NCI-H1092 (cell line): Measurements from ENCODE around the gene CRY2.
A peak's percentile ranks its signal among the peaks of the same experiment; 100 is the strongest.
"Not testable (repeated sequence)": the region's sequence is repeated elsewhere in the genome, so short reads cannot be mapped to it uniquely, and the experiment has no call there.

Experiments
- DNase-seq: peaks from one replicate; lab custom pipeline; 2025; lab: John Stamatoyannopoulos, UW

Gene CRY2

DNA sequence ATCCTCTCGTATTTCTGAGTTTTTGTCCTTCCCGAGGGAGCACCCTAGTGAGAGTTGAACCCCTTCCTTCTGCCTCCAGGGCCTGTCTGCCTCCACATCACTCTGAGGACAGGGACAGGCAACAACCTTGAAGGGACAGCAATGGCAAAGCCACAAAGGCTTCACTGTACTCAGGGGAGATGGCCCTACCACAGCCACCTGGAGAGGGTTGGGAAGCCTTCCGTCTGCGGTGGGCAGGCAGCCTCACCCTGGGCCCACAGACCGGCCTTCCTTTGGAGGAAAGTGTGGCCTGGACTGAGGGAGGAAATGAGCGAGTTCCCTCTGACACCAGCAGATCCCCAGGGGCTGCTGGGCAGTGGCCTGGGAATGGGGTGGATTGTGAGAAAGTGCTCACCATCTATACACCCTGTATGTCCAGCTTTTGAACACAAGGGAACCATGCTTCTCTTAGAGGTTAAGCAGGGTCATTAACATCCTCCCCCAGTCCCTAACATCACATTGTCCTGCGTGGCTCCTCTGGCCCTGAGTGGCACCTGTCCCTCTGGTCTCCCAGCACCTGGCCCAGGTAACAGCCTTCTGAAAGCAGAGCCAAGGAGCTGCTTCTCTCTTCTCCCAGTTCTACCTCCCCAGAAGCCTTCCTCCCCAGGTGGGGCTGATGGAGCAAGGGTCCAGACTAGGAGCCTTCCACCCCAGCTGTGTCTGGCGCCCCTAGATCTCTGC is 35.5 kb upstream of the CRY2 start:
- DNase-seq = no peak

DNA sequence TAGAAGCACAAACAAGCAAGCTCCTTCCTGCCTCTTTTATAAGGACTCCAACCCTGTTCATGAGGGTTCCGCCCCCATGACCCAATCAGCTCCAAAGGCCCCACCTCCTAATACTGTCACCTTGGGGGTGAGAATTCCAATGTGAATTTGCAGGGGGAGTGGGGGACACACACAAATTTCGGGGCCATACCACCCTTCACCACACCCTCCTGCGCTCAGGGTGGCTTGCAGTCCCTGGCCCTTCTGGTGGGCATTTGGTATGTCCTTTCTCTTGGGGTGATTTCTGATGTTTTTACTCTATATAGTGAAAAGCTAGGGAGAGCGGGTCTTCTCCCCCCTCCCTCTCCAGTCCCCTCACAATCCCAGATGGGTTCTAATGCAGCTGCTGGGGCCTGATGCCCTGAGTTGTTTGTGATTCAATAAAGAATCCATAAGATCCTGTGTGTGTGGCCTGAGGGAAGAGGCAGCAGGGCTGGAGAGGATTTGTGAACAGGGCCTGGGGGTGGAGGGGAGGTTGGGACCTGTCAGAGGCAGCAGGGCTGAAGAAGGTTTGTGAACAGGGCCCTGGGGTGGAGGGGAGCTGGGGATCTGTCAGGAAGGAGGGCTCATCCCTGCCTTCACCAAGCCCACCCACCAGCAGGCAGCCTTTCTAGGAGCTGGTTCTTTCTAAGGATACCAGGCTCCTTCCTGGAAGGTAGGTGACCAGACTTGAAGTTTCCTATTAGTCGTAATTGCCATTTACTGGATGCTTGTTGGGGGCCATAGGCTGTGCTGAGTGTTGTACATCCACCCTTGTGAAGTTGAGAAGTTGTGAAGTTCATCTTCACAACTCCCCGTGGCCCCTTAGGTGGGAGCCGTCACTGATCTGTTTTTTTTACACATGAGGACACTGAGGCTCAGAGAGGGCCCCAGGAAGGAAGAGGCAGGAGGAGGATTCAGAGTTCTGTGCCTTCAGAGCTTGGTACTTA is 34.4 kb upstream of the CRY2 start:
- no peak for DNase-seq

DNA sequence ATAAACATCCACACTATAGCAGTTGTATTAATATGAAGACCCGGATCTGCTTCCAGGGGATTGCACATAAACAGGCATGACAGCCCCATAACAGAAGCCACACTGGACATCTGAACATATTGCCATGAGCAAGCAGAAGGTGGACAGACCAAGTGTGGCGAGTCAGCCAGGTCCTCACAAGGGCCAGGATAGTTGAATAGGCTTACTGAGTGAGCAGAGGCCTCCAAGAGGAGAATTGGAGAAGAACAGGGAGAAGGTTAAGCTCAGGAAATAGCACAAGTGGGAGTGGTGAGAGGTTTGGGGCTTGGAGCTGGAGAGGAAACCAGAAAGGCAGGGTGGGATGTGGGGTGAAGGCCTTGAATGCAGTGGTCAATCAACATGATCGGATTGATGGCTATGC is 31.5 kb upstream of the CRY2 start:
- no peak for DNase-seq

DNA sequence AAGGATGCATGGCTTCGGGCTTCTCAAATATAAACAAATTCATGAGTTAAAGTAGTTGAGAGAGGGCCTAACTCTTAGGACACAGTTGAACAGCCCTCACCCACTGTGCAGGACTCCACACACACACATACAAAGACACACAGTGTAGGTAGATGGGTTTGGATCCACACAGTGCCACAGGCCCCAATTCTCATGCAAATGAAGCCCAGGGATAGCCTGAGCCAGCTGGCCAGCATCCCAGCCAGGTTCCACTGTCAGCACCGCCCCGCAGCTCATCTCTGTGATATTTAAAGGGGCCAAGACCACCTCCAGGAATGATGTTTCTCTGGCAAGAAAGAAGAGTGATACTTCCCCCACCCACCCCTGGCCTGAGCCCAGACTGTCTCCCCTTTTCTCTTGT is 30.7 kb upstream of the CRY2 start:
- DNase-seq = peak; percentile 34

DNA sequence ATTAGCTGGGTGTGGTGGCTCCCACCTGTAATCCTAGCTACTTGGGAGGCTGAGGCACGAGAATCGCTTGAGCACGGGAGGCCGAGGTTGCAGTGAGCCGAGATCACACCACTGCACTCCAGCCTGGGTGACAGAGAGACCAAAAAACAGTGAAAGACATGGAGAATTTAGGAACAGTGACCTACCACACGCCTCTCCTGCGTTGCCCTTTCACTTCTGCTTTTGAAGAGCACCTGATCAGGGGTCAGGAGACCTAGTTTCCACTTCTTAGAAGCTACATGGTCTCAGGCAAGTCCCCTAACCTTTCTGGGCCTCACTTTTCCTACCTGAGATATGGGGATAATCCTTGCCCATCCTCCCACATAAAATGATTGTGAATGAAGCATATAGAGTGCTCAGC is 30.1 kb upstream of the CRY2 start:
- no peak for DNase-seq

DNA sequence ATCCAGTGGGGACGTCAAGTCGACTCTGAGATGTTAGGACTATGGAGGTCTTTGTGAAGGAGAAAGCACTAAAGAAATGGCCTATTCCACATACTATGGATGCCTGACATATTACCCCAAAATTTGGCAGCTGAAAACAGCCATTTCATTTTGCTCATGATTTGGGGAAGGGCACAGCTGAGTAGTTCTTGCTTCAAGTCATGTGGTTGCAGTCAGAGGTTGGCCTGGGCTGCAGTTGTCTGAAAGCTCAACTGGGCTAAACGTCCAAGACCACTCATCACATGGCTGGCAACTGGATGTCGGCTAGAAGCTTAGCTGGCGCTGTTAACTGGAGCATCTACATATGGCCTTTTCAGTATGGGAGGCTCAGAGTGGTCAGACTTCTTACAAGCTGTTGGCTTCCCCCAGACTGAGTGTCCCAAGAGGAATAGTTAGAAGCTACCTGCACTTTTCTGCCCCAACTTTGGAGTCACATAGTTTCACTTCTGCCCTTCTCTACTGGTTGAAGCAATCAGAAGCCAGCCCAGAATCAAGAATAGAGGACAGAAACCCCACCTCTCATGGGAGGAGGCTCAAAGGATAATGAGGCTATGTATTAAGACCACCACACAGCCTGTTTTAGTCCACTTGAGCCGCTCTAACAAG is 28.2 kb upstream of the CRY2 start:
- DNase-seq = no peak

DNA sequence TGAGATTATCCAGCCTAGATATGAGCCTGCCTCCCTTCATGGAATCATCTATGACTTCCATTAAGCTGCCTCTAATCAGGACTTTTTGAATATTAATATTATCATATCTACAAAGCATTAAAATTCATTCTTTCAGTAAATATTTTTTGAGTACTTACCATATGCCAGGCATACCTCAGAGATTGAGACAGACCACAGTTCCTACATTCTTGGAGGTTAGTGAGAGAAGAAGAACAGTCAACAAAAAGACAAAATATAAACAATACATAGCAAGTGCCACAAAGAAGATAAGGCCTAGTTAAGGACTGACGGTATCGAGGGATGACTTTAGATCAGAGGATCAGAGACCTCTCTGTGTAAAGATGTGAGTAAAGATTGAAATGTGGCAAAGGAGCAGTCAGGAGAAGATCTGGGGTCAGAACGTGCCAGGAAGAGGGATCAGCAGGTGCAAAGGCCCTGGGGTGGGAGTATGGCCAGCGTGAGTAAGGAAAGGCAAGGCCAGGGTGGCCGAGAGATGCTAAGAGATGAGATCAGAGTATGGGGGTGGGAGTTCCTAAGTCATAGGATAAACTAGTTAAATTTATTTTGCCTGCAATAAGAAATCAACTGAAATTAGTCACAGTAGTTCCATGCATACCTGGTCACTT is 26.9 kb upstream of the CRY2 start:
- no peak for DNase-seq

DNA sequence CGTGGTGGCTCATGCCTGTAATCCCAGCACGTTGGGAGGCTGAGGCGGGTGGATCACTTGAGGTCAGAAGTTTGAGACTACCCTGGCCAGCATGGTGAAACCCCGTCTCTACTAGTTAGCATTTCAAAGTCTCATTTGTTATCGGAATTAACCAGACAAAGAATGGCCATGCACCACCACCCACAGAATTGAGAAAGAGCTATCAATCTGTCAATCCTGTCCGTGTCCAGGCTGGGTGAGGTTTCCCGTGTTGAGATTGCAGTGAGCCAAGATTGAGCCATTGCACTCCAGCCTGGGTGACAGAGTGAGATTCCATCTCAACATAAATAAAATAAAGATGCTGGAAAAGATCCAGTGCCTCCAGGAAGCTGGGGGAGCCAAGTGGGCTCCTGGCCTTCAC is 20.8 kb upstream of the CRY2 start:
- DNase-seq = not testable (repeated sequence)

DNA sequence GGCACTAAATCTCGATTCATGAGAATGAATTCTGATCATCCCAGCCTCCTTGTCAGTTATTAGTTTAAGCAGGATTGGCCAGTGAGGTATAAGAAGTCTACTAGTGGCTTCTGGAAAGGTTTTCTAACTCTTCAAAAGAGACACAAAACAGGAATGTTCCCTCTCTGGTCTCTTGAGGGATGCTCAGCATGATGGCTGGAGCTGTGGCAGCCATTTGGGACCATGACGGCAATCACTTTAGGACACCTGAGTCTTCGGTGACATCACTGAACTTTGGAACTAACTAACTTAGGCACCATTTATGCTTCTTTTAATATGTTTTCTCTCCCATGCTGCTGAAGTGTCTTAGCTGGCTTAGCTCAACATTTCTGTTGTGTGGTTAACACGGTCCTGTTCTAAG is 20.2 kb upstream of the CRY2 start:
- no peak for DNase-seq

DNA sequence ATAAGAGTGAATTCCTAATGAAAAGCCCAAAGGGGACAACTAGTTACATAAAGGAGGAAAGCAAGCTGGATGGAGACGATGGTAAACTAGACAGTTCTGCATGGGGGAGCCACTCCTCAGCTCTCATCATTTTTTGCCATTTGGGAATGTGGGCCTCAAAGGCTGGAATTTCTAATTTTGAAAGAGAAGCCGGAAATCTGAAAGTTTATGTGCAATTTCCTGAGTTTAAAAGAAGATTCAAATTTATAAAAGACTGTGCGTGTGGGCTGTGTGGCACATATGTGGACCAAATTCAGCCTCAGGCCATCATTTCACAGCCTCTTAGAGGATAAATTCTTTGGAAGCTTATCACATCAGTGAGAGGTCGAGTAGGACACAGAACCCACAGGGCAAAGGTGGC is 18.3 kb upstream of the CRY2 start:
- DNase-seq = no peak

DNA sequence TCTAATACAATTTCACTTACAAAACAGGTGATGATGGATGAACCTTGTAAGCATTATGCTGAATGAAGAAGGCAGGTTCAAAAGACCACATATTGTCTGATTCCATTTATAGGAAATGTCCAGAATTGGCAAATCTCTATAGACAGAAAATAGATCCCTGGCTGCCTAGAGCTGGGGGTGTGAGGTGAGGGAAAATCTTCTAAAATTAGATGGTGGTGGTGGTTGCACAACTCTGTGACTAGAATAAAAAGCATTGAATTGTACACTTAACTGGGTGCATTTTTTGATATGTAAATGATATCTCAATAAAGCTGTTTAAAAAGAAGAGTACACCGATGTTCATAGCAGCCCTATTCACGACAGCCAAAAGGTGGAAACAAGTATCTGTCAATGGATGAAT is 16.7 kb upstream of the CRY2 start:
- no peak for DNase-seq

DNA sequence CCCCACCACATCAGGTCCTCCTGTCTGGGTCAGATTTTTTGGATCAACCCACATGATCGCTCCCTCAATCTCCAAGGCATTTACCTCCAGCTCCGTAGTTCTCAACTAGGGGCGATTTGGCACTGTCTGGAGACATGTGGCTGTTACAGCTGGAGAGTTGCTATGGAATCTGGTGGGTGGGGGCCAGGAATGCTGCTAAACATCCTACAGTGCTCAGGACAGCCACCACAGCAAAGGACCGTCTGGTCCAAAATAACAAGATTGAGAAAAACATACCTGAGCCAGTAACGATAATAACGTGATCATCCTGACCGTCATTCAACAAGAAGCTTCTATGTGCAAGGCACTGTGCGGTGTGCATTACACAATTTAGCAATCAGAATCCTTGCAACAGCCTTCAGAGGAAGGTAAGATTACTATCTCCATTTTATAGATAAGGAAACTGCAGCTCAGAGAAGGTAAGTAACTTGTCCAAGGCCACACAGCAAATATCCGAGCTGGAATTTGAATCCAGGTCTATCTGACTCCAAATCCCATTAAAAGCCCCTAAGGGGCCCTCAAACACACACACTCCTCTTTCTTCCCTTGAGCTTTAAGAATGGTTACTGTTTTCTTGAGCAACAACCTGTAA is 14.3 kb upstream of the CRY2 start:
- DNase-seq = no peak

DNA sequence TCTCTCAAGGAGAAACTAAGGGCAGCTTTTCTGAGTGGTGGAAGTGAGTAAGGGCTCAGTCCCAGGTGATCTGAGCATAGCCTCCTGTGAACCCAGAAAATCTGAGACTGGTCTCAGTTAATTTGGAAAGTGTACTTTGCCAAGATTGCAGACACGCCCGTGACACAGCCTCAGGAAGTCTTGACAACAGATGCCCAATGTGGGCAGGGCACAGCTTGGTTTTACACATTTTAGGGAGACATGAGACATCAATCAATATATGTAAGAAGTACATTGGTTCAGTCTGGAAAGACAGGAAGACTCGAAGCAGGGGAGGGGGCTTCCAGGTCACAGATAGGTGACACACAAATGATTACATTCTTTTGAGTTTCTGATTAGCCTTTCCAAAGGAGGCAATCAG is 13.5 kb upstream of the CRY2 start:
- DNase-seq = no peak

DNA sequence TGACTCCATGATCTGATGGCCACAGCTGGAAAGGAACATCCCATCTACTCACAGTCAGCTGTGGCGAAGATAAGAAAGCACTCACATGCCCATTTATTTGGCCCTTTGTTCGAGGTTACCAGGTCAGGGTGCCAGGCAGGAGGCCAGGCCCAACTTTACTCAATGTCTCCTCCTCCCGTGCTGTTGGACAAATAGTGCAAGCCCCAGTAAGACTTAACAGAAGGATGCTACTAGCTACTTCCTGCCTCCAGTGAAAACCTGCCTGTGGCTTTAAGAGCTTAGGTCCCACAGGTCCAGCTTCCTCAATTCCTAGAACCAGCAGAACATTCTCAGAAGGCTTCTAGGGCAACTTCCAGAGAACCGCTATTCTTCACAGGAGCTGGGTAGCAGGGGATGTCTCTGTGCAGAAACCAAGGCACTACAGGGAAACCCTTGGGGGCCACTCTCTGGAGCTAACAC is 12.9 kb upstream of the CRY2 start:
- no peak for DNase-seq

DNA sequence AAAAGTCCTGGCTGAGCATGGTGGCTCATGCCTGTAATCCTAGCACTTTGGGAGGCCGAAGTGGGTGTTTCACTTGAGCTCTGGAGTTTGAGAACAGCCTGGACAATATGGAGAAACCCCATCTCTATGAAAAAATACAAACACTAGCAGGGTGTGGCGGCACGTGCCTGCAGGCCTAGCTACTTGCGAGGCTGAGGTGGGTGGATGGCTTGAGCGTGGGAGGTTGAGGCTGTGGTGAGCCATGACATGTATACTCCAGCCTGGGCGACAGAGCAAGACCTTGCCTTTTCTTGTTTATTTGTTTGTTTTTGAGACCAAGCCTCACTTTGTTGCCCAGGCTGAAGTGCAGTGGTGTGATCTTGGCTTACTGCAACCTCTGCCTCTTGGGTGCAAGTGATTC is 8.1 kb upstream of the CRY2 start:
- no peak for DNase-seq

DNA sequence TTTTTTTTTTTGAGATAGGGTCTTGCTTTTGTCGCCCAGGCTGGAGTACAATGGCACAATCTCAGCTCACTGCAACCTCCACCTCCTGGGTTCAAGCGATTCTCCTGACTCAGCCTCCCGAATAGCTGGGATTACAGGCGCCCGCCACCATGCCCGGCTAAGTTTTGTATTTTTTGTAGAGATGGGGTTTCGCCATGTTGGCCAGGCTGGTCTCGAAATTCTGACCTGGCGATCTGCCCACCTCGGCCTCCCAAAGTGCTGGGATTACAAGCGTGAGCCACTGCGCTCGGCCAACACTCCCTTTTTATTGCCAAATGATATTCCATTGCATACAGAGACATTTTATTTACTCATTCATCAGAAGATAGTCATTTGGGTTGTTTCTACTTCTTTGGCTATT is 7.0 kb upstream of the CRY2 start:
- not testable (repeated sequence) for DNase-seq

DNA sequence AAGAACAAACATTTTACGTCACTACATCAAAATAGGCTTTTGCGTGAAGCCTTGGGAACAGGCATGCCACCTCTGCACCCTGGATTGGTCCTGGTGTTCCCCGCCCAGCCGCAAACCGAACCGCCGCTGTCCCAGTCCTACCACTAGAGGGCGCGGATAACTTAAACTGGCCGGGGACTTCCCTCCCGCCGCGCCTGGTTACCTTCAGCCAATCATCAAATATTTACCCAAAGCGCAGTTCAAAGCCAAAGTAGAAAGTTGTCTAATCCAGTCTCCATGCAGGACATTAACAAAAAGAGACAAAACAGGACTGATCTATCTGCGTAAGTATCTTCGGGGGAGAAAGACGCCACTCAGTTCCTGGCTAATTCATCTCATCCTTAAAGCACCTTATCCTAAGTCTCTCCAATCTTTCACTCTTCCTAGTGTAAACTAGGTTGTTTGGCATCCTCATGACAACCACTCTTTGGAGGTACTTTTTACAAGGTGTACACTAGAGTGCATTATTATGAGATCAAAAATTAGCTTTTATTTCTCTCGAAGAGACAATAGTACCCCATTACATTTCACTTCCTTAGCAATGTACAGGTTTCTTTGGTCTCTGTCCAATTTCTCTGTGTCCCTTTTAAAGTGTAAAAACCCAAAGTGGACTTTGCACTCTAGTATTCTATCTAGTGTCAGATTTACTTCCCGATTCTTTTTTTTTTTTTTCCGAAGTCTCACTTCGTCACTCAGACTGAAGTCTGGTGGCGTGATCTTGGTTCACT is 3.9 kb upstream of the CRY2 start:
- DNase-seq = peak; percentile 76

DNA sequence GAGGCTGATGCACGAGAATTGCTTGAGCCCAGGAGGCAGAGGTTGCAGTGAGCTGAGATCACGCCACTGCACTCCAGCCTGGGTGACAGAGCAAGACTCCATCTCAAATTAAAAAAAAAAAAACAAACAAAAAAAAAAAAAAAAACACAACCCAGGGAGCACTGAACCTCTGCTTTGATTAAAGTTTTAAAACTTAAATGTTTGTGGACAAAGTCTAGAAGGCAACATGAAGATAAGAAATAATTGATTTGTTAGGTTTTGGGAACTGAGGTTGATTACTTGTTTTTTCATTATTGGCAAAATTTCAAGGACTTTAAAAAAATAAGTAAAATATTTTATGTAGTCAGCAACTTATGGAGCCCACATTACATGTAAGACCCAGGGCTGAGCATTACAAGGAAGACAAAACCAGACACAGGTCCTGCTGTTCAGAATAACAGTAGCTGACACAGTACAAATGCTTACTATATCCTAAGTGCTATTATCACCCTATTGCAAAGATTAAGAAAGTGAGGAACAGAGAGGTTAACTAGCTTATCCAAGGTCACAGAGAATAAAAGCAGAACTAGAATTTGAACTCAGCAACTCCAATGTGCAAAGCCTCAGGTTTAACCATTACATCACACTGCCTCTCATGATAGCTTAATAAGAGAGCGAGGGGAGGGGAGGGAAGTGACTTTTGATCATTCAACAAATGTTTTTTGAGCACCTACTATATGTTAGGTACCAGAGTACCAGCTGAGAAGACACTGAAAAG is 2.3 kb upstream of the CRY2 start:
- no peak for DNase-seq

DNA sequence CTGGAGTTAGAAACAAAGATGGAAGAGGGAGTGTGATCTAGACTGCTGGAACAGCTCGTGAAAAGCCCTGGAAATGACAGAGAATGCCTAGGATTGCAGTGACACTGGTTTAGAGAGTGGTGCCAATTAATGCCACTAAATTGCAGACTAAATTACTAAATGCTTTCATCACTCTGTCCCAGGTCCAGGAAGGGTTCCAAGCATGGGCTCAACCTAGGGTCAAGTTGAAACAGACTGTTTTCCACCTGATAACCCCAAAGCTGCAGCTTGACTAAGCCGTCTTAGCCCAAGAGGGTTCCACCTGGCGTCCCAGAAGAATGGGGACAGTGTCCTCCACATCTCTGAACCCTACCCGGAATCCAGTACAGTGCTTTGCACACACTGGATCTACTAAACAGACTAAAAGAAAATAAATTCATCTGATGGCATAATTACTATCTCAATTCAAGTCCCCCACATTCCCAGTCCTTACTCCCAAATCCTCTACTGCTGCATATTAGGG is 1.1 kb upstream of the CRY2 start:
- DNase-seq = no peak

DNA sequence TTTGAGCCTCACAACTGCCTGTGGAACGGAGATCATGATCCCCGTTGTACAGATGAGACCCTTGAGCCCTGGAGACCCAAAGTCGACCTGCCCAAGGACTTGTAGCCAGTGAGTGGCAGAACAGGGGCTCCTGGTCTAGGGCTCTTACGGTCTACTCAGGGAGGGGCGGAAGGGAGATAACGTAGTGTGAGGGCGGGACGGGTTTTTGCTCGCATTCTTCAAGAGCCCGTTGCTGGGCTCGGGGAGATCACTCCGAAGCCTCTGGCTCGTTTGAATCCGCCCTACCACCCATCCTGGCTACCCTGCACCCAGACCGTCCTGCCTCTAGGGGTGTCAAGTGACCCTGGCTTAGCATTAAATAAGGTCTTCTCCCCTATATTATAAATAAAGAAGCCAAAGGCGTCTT is 639 bp downstream of the CRY2 start:
- peak; percentile 22 for DNase-seq
